ENCODE data around the gene THTPA.
"Not testable (repeated sequence)": the region's sequence is repeated elsewhere in the genome, so short reads cannot be mapped to it uniquely, and the experiment has no call there.

THTPA gene

DNA sequence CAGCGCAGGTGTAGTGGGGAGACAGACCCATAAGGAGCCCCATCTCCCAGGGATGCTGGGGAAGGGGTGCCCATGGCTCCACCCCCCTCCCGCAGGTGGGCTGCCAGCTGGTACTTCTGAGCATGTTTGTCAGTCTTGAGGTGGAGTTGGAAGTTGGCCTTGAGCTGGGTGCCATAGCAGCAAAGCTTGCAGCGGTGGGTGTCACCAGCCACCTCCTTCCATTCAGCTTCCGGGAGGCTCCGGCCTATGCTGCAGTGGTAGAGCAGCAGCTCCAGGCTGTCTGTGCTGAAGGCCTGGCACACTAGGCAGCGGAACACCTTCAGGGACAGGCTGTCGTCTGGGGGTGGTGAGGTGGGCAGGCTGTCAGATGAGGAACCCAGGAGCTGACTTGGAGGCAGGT lies 23.4 kb upstream of the THTPA start:
- no peak overlapping the region for H3K4me3 ChIP-seq (ENCODE audit: low read depth, low read length)

DNA sequence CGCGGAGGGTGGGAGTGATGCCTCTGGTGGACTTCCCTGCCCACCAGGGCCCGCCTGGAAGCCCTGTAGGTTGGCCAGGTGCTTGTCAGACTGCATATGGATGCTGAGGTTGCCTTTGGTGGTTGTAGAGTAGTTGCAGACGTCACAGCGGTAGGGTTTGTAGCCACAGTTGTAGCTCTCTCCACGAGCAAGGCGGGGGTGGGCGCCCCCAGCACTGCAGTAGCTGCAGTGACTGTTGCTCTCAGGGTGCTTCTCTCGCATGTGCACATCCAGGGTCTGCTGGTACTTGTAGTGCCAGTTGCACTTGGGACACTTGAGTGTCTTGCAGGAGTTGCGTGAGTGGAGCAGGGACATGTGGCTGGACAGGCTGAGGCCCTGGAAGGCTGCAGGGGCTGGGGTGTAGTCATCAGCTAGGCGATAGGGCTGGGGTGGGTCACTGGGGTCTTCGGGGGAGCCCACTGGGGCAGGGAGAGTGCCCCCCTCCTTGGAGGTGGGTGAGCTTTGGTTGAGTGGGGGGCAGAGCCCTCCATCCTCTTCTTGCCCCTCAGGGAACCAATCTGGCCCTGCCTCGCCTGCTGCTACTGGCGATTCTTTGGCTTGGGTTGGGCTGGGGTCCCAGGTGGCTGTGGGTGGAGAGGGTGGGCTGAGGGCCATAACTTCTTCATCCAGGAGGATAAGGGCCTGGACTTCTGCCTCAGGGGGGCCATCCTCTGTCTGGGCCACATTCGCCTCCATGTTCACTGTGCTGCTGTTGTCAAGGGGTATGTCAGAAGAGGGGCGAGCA lies 22.2 kb upstream of the THTPA start:
- no peak overlapping the region for H3K4me3 ChIP-seq (ENCODE audit: low read depth, low read length)

DNA sequence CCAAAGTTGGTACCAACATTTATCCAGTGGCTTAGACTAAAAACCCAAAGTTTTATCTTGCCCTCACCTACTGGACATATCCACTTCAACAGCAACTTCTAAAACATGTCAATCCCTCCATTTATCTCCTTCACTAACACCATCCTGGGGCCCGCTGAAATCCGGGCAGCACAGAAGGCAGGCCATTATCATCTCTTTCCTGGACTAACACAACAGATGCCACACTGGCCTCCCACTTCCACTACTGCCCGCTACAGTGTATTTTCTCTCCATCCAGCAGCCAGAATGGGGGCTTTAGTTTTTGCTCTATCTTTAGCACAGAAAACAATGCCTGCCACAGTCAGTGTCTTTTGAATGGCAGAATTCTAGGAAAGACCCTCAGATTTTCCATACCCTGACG lies 20.1 kb upstream of the THTPA start:
- no peak overlapping the region for H3K4me3 ChIP-seq (ENCODE audit: low read depth, low read length)

DNA sequence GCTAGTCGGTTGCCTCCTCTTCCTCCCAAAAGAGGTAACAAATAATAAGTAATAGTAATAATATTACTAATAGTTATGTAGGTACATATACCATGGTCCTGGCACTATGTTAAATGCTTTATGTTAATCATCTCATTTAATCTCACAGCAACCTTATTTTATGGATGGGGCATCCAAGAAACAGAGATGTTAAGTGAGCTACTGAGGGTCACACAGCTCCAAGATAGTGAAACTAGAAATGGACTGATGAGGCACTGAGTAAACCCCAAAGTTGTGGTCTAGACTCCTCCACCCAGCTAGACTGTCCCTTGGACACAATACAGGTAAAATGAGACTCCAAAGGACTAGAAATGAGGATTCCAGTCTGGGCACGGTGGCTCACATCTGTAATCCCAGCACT lies 19.6 kb upstream of the THTPA start:
- H3K4me3 ChIP-seq (ENCODE audit: low read depth, low read length), result no peak overlapping the region

DNA sequence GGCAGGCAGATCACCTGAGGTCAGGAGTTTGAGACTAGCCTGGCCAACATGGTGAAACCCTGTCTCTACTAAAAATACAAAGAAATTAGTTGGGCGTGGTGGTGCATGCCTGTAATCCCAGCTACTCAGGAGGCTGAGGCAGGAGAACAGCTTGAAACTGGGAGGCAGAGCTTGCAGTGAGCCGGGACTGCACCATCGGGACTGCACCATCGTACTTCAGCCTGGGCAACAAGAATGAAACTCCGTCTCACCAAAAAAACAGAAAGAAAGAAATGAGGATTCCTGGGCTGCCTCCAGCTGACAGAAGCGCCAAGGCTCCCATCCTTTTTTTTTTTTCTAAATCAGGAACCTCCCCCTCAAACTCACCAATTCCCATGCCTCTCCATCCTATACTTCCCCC lies 19.2 kb upstream of the THTPA start:
- not testable (repeated sequence) for H3K4me3 ChIP-seq (ENCODE audit: low read depth, low read length)

DNA sequence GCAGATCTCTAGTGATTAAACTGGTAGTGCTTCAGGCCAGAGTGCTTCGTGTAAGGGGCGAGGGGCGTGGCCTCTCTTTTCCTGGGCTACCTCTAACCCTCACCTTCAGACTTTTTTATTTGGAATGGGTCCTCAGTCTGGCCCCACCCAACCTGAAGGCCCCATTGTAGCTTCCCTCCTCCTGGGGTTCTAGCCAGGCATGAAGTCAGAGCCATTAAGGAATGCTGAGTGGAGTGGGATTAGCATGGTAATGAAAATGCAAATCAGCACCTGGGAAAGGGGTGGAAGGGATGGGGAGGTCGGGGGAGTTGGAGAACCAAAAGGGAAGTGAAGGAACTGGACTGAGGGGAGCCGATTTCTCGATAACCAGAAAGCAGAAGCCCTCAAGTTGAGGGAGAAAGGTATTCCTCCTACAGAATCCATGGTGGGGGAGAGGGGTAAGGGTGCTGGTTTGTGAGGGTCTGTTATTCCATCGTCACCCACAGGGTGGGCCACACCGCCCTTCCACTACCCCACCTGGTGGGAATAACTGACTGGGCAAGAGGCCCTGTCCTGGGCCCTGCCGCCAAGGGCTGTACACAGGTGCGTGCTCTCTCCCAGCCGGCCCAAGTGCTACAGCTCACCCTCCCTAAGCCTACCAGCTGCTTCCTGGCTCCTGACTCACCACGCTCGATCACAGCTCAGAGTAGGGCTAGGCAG lies 18.6 kb upstream of the THTPA start:
- peak overlapping the region; percentile 64 for H3K4me3 ChIP-seq (ENCODE audit: low read depth, low read length)

DNA sequence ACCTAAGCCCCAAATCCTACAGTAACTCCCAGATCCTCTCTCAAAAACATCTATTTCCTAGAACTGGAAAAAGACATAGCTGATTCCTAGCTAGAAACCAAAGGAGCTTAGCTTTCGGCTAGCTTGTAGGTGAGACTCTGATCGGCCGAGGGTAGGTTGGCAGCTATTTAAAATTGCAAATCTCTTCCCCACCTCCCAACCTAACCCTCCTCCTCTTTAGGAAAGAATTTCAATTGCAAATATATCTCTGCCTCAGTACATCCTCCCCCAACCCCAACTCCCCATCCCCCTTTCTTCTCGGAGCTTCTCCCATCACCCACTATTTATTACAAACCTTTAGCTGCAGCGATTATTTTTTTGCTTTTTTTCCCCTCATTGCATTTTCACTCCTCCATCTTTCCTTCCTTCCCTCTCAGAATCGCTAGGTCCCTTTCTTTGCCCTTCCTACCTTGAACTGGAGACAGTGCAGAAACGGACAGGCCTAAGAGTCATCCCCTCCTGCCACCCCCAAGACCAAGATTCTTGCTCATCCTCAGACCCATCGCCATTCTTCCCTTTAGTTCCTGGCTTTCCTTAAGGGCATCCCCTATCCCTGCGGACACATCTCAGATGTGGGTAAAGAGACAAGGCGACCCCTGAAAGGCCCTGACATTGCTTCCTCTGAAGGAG lies 17.9 kb upstream of the THTPA start:
- H3K4me3 ChIP-seq (ENCODE audit: low read depth, low read length), result peak overlapping the region; percentile 64

DNA sequence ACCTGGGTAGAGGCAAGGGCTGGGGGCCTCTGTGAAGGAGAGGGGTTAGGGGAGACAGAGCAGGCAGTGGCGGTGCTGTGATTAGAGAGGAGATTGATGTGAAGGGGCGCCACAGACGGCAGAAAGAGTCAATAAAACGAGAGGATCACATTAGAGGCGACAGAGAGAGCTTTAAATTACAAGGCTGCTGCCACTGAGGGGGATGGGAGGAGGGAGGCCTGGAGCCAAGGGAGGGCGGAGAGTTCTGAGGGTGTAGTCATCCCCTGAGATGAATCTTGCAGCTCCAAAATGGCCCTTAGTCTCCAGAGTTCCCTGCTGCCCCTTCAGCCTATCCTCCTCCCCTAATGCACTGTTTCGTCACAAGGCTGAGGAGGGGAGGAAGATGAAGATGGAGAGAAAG lies 17.3 kb upstream of the THTPA start:
- H3K4me3 ChIP-seq (ENCODE audit: low read depth, low read length), result peak overlapping the region; percentile 64

DNA sequence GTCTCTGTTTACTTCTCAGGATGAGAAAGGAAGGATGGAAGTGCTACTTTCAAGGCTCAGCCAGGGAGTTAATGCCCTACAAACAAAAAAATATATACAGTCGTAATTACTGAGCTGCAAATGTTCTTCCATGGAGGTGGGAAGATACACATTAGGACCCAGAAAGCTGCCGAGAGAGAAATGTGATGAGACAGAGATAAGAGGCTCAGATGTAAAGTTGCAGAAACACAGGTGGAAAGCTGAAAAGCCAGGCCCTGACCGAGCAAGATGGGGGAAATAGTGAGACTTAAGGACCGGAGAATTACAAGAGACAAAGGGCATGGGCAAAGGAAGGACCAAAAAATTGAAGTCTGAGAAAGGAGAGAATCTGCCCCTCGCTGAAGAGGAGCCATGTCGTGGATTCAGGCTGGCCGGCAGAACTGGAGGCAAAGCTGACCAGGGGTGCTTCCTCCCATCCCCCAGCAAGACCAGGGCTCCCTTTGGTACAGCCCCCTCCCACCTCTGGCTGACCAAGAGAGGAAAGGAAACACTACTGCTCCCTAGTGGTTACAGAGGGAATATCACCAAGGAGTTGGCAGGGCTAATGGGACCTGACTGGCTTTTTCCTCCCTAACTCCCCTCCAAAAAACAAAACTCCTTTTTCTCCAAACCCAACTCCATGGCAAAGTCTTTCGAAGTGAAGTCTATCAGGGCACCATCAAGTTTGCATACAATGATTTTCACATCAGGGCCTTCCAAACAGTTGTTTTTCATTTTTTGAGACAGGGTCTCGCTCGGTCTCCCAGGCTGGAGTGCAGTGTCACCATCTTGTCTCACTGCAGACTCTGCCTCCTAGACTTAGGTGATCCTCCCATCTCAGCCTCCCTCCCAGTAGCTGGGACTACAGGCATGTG lies 16.6 kb upstream of the THTPA start:
- no peak overlapping the region for H3K4me3 ChIP-seq (ENCODE audit: low read depth, low read length)

DNA sequence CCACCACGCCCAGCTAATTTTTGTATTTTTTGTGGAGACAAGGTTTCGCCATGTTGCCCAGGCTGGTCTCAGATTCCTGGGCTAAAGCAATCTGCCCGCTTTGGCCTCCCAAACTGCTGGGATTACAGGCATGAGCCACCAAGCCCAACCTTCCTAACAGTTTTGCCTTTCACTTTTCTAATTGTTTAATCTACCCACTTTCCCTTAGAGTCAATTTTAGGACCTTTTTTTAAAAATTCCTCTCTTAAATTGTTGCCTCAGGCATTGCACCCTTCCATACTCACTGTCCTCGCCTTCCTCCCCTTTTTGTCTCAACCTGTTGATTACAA lies 16.0 kb upstream of the THTPA start:
- no peak overlapping the region for H3K4me3 ChIP-seq (ENCODE audit: low read depth, low read length)

DNA sequence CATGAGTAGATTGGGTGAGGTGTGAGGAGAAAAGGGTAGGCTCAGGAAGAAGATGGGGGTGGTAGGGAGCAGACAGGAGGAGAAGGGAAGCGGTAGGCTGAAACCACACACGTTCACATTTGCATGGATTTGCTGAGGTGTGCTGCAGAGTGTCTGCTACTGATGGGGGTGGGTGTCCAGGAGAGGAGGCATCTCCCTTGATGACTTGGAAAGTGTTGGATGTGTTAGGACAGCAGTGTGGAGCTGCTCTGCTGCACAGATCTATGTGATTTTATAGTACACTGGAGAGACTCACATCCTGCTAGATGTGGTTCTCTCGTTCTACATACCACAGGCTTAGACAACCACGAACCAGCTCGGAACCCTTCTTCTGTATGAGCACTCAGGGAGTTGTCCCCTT lies 13.8 kb upstream of the THTPA start:
- H3K4me3 ChIP-seq (ENCODE audit: low read depth, low read length), result no peak overlapping the region

DNA sequence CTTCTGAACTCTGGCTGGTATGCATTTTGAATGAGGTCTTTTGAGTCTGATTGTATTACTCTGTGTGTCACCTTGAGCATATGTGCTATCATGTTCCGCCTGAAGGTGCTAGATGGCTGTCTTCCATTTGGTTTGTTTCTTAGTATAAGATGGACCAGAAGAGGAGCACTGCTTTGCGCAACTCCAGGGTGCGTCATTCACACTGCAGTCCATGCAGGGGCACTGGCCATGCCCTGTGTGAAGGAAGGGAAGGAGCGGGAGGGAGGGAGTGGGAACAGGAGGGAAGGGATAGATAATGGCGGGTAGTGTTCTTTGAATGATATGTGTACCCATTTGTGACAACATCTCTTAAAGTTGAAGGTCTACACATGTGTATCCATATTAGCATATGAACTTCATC lies 12.7 kb upstream of the THTPA start:
- H3K4me3 ChIP-seq (ENCODE audit: low read depth, low read length), result no peak overlapping the region

DNA sequence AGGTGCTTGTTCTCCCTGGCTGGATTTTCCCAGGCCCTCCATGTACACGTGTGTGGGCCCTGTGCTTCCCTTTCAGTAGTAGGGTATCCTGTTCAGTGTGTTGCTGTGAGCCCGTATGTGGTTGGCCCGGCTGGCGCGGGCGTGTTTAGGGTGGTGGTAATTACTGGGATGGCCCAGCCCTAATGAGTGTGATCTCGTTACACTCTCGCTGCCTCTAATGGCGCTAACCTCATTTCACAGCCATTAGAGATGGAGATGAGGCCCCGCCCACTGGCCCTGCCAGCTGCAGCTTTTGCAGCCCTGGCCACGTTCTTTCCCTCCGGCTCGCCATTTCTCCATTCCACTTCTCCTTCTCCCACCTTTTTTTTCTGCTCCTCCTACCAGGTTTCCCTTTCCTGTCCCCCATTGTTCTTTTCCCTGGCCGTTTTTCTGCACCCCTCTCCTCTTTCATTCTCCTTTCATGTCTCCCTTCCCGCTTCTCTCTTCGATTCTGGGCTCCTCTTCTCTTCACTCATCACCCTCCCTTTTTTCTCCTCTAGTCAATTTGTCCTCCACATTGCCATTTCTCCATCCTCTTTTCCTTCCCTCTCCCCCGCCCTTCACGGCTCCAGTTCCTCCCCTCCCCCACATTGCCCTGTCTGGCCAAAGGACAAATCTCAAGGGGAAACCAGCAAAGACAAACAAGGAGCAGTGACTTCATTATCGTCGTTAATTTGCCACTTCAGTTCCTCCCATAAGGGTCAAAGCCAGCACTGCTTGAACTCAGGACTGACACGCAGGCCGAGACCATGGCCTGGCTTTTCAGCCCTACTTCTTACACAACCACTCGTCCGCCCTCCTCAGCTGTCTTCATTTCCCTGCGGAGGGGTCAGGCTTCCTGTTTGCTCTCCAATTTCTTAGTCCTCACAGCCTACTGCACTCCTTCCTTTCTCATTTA lies 11.3 kb upstream of the THTPA start:
- H3K4me3 ChIP-seq (ENCODE audit: low read depth, low read length), result no peak overlapping the region

DNA sequence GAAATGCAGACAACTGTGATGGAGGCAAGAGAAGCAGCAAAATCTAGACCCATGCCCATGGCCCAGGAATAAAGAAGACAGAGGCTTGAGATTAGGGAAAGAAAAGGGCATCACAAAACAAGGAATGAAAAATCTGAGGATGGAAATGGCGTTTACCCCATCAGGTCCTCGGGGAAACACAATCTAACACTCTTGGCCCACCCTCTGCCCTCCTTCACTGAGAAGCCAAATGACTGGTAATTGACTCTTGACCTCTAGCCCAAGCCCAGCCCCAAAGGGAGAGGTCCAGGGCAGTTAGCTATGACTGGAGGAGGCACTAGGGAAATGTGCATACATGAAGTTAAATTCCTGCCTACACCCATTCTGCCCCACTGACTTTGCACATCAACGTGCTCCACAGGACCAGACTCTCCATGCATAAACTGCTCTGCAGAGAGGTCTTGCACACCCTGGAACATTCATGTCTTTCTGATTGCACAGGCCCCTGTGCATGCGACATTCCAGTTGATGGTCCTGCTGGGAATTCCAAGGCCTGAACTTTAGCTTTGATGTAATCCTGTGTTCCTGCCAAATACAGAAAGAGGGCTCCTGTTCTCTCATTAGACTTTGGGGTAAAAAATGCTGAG lies 10.2 kb upstream of the THTPA start:
- H3K4me3 ChIP-seq (ENCODE audit: low read depth, low read length), result no peak overlapping the region

DNA sequence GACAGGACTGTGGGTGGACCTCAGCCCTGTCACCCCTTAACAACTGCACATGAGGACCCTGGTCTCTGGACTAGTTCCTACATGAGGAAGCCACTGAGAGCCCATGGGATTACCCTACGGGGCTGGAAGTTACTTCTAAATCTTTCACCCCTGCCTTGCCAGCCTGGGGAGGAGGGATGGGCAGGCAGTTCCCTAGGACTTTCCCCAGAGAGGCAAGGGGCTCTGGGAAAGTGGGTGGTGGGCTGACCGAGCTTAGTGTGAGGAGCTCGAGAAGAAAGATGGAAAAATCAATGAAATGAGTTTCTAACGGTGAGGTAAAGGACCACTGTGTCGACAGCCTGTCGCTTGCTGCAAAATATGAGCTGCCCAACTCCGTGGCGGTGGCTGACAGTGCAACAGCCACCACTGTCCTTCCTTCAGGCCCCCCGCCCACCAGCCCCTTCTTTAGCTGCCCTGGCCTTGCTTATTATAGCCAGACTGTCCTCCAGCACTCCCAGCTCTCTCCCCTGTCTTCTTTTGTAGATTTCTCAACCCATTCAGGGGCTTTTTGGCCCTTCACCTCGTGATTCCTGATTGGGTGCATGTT lies 9.5 kb upstream of the THTPA start:
- H3K4me3 ChIP-seq (ENCODE audit: low read depth, low read length), result no peak overlapping the region

DNA sequence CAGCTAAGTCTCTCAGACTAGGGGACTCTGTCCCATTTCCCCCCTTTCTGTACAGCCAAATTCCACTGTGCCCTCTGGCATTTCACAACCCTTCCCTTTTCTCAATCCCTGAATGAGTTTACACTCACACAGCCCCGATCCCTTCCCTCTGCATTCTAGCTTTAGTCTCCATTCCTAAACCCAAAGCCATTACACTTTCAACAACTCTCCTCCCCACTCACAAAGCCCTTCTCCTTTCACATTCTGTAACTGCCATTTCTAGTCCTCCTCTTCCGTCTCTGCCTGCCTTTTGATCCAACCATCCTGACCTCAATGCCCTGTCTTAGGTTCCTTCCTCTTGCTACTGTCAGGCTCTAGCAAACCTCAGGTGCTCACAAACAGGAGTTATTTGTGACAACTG lies 8.1 kb upstream of the THTPA start:
- H3K4me3 ChIP-seq (ENCODE audit: low read depth, low read length), result no peak overlapping the region

DNA sequence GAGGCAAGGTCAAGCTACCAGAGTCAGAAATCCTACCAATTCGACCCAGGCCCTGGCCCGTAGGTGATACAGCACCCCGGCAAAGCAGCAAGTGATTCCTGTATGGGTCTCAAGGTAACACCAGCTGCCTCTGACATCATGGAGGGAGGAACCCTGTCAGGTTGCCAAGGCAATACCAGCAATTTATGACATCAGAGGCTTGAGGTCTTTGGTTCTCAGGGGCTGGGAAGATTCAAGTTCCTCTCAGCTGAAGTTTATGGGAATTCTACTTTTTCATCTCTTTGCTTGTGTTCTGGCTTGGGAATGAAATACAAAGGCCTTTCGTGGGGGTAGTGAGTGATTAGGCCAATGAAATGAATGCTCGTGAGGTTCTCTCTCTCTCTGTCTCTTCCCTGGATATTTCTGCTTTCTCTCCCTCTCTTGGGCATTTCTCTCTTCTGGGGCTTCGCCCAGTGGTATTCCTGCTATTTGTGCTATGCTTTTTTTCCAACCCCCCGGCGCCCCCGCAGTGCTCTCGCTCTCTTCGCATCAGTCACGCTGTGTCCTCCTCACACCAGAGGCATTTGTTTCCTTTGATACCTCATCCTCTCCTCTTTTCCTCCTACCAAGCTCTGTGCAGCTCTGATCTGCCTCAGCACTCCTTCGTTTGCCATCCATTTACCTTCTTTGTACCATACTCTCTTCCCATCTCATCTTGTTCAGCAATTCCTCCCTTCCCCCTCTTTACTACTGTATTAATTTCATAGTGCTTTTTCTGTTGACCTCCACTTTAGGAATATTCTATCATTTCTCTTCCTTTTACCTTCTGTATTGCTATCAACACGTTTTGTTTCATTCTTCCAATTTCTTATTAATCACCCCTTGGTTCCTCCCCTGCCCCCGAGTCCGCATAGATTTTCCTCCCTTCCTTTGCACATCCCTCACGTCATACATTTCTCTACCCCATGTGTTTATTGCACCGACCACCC lies 7.4 kb upstream of the THTPA start:
- H3K4me3 ChIP-seq (ENCODE audit: low read depth, low read length), result no peak overlapping the region

DNA sequence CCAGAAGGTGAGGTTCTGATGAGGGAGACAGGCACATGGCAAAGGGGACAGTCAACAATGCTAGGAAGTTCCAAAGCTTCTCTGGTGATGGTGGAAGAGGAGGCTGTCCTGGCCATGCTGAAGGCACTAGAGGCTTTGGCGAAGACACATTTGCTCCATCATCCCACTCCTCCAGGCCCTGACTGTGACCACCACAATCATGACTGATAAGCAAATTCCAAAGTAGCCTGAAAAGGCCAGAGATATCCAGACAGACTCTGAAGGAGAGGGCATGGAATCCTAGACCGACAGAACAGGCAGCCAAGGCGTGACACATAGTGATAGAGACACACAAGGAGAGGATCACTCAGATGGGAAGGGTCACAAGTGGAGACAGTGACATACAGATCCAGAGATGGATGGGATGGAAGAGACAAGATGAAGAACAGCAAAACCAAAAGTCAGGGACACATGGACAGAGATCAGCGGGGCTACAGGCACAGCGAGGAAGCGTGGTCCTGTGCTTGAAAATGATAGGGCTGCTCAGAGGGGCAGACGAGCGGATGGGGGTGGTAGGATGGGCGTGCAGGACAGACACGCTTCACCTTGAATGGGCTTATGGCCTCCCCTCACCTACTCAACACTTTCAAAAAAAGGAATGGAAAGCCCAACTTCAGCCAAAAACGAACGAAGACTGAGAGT lies 5.8 kb upstream of the THTPA start:
- peak overlapping the region; percentile 69 for H3K4me3 ChIP-seq (ENCODE audit: low read depth, low read length)

Measured in iPS-11a (cell line).